Measurements from ENCODE around the gene LMNA.
"Not testable (repeated sequence)": the region's sequence is repeated elsewhere in the genome, so short reads cannot be mapped to it uniquely, and the experiment has no call there.

LMNA gene

GRCh38 chr1:156122519-156123355, 8.2 kb downstream of the LMNA start:
- no peak for DNase-seq

DNA sequence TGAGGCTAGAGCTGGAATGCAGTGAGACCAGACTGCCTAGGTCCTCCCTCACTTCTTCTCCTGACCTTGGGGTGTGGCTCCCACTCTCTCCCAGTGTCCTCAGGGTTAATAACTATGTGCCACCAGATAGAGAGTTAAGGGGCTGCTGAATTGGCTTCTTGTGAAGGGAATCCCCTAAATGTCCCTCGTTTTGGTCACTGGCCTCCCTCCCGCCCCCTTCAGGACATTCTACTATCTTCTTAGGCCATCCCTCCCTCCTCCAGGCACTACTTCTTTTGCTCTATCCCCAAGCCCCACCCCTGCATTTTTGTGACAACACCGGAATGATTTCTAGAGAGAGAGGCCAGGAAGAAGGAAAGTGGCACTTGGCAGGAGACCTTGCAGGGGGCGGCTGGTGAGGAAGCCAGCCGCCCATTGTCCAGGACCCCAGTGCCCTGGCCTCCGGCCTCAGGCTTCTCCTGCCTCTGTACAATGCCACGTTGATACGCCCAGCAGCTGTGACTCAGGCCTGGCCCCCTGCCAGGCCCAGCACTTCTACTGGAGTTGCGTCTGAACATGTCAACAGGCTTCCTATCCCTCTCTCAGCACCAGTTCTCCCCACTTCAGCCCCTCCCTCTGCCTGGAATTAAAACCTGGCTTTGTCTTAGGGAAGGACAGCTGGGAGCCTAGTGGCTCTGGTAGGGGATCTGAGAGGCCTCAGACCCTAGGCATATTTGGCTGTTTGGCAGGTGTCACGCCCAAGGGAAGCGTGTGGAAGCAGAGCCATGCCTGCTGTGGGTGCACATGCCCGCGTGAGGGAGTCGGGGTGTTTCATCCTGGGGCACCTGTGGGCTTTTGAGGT, 9.1 kb downstream of the LMNA start:
- peak; percentile 71 for DNase-seq

- DNase-seq: no peak
Measured at GRCh38 chr1:156124557-156125483, 10.3 kb downstream of the LMNA start.

DNA sequence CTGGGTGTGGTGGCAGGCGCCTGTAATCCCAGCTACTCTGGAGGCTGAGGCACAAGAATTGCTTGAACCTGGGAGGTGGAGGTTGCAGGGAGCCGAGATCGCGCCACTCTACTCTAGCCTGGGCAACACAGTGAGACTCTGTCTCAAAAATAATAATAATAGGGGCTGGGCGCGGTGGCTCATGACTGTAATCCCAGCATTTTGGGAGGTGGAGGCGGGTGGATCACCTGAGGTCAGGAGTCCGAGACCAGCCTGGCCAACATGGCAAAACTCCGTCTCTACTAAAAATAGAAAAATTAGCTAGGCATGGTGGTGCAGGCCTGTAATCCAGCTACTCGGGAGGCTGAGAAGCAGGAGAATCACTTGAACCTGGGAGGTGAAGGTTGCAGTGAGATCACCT, 11.0 kb downstream of the LMNA start:
- not testable (repeated sequence) for DNase-seq

DNA sequence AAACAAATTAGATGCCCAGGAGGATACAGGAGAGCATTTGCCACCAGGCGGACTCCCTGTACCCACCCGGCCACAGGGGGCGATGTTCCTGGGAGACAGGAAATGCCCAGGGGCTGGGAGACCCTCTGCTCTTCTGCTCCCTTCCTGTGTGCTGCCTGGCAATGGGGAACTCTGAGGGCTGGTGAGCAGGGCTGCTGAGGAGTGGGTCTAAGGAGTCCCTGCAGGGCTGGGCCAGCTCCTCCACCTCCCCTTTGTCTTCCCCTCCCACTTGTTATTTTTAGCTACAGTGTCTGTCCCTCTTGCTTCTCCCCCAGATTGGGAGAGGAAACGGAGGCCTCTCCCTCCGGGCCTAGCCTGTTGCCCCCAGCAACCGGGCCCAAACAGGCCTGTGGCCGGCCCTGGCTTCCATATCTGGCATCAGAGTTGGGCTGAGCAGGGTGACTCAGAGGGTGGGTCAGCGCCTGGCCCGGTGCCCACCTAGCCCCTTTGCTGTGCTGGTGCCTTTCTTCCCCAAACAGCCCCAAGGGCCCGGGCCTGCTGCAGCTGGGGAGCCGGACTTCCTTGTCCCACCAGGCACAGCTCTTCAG, 11.6 kb downstream of the LMNA start:
- no peak for DNase-seq

DNA sequence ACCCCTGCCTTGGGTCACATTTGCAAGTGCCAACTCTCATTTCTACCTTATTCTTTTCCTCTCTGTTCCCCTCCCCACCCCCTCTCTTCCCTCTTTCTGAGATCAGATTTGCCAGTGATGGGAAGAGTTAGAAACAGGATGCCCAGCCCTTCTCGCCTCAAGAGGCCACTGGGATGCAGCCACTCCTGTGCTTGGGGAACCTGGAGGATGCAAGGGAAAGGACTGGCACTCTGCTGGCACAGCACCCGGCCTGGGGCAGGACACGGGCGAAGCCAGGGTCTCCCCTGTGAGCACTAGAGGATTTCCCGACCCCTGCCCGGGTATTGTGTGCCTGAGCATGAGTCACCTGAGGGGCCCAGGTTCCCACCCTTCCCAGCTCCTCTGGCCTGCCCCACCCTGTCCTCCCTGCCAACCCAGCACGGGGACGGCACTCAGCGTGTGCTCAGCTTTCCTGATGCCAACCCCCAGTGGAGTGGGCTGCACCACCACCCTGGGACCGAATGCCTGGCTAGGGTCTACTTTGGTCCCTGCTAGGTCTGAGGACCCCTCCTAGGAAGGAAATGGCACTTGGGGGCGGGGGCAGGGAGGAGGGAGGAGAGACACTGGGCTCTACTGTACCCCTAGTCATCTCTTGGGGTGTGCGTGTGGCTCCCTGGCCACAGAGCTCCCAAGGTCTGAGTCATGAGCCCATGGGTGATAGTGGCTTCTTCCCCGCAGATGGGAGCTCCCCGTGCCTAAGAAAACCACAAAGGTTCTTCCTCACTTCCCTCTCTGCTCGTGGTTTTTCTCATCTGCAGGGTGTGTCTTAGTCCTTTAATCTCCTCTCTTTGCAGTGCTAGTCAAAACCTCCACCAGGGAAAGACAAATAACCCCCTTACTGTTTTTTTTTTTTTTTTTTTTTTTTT, 12.4 kb downstream of the LMNA start:
- DNase-seq: peak; percentile 72

DNA sequence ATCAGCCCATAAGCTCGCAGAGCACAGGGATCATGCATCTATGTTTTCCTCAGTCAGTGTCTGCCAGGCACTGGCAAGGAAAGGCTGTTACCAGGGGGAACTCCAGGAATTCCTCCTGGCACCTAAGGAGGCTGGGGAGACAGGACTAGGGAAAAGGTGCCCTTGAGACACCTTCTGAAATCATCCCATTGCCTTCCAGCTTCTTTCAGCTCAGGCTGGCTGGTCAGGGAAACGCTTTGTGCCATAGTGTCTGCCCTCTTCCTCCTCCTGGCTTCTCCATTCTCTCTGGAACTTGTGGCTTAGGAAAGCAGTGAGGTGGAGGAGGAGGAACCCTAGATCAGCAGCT, 13.8 kb downstream of the LMNA start:
- no peak for DNase-seq

- DNase-seq: no peak
Measured at GRCh38 chr1:156128654-156129597, 14.4 kb downstream of the LMNA start.

DNA sequence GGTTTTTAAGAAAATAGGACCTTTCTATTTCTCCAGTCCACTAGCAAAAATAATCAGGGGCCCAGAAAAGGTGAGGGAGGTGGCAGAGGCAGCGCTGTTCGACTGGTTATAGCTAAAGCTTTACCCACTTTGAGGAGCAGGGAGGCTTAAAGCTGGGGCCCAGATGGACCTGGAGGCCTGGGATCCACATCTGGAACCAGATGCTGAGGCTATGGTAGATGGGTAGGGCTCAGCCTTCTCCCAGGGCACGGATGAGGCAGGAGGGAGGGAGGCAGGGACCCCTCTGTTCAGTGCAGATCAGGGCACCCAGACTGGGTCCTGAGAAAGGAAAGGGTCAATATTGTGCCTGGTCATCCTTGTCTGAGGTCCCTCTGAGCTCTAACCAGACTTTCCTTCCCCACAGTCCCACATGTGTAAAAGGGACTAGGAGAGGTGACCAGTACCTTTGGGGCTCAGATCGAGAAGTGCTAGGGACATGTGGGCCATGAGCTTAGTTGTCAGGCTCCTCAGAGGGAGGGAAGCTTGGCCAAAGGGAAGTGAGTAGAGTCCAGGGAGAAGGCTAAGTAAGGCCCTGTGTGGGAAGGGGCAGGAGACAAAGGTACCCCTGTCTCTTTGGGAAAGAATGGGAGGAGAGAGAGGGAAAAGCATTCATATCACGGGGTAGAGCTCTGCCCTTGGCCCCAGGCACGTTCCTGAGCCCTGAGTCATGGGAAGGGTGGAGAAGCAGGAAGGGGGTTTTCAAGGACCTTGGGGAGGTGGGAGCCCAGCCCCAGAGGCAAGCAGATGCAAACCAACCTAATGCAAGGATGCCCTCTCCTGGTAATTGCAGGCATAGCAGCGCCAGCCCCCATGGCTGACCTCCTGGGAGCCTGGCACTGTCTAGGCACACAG, 15.4 kb downstream of the LMNA start:
- DNase-seq: peak; percentile 82

DNA sequence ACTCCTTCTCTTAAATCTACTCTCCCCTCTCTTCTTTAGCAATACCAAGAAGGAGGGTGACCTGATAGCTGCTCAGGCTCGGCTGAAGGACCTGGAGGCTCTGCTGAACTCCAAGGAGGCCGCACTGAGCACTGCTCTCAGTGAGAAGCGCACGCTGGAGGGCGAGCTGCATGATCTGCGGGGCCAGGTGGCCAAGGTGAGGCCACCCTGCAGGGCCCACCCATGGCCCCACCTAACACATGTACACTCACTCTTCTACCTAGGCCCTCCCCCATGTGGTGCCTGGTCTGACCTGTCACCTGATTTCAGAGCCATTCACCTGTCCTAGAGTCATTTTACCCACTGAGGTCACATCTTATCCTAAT, 16.0 kb downstream of the LMNA start:
- DNase-seq: no peak

DNA sequence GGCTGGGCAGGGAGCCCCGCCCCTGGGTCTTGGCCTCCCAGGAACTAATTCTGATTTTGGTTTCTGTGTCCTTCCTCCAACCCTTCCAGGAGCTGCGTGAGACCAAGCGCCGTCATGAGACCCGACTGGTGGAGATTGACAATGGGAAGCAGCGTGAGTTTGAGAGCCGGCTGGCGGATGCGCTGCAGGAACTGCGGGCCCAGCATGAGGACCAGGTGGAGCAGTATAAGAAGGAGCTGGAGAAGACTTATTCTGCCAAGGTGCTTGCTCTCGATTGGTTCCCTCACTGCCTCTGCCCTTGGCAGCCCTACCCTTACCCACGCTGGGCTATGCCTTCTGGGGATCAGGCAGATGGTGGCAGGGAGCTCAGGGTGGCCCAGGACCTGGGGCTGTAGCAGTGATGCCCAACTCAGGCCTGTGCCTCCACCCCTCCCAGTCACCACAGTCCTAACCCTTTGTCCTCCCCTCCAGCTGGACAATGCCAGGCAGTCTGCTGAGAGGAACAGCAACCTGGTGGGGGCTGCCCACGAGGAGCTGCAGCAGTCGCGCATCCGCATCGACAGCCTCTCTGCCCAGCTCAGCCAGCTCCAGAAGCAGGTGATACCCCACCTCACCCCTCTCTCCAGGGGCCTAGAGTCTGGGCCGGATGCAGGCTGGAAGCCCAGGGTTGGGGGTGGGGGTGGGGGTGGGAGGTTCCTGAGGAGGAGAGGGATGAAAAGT, 20.4 kb downstream of the LMNA start:
- DNase-seq: no peak

- DNase-seq: no peak
Measured at GRCh38 chr1:156135930-156136871, 21.7 kb downstream of the LMNA start.

GRCh38 chr1:156136970-156137483, 22.5 kb downstream of the LMNA start:
- DNase-seq: no peak

GRCh38 chr1:156138458-156138867, 24.0 kb downstream of the LMNA start:
- DNase-seq: no peak

DNA sequence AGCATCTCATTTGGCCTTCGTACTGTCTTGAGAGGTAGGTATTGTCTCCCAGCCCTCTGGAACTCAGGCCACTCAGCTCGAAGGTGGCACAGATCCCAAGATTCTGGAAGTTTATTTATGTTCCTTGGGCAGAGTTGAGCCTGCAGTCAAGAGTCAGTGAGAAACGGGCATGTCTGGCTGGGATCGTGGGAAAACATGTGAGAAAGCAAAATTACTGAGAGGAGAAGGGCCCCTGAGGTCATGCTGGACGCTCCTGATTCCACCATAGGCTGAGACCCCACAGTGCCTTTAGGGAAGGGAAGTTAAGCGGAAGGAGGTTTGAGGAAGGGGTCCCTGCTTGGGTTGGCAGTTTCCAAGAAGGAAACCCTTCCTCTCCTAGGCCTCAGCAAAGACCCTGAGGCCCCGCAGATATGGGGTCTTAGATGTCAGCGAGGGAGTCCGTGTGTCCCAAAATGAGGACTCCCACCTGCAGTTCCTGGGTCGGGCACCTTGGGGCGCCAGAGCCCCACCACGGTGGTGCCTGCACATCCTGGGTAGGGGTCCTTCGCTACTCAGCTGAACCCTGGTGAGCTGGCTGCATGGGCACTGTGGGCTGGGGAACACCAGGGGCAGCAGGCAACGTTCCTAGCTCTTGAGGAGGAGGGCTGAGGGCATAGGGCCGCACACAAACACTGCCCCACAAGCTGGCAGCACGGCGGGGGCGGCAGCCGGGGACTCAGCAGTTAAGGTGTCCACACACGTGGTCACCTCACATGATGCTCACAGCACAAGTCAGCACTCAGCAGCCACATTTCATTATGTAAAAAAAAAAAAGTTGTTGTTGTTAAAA, 26.6 kb downstream of the LMNA start:
- peak; percentile 41 for DNase-seq

DNA sequence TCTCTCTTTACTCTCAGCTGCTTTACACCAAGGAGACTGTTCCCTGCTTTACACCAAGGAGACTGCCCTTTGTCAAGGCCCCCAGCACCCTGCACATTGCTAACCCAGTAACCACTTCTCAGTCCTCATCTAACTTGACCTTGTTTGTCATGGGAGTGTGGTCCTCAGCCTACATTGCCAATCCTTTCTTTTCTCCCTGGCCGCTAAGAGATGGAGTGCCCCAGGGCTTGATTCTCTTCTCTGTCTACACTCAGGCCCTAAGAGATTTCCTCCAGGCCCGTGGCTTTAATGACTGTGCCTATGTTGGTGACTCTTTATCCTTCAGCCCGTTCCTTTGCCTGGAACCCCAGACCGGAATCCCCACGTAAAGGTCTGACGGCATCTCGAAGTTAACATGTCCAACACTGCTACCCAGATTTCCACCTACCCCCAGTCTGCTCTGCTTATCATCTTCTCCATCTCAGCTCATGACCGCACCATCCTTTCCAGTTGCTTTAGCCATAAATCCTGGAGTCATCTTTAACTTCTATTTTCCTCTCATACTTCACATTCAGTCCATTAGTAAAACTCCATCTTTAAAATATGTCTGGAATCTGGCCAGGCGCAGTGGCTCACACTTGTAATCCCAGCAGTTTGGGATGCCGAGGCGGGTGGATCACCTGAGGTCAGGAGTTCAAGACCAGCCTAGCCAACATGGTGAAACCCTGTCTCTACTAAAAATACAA, 29.4 kb downstream of the LMNA start:
- DNase-seq: no peak
